PC-3 (cell line): Measurements from ENCODE around the gene FNDC10.

Source experiments
- EZH2 ChIP-seq: fragments of 300-600 bp; sonication (generic); IDR thresholded peaks from one replicate; pipeline ENCODE4 v1.6.1; 2017; ENCODE audit warnings: antibody characterized with exemption, mild to moderate bottlenecking, low read length; ENCODE audit not compliant: unreplicated experiment
- TF ChIP-seq, protein P1 (sequence below): fragments of 300-600 bp; sonication (generic); conservative IDR thresholded peaks from 2 replicates; pipeline ENCODE4 v1.5.1; 2017; ENCODE audit warnings: antibody characterized with exemption, low read depth, mild to moderate bottlenecking, low read length

DNA sequence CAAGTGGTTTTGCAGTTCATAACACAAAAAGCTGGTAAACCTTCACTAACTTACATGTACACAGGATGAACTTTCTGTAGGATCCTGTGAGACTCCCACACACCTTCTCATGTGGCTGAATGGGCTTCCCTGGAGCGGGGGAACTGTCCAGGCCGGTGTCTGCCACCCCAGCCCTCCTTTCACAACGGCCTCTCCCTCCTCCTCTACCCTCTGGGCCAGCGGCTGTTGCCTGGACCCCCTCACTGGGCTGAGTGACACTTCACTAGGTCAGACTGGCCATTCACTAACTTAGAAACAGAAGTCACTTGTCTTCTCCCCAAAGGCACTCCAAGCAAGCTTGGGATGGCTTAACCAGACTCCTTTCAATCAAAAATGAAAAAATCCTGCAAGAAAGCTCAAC, 41.3 kb downstream of the FNDC10 start:
- TF ChIP-seq, protein P1, sequence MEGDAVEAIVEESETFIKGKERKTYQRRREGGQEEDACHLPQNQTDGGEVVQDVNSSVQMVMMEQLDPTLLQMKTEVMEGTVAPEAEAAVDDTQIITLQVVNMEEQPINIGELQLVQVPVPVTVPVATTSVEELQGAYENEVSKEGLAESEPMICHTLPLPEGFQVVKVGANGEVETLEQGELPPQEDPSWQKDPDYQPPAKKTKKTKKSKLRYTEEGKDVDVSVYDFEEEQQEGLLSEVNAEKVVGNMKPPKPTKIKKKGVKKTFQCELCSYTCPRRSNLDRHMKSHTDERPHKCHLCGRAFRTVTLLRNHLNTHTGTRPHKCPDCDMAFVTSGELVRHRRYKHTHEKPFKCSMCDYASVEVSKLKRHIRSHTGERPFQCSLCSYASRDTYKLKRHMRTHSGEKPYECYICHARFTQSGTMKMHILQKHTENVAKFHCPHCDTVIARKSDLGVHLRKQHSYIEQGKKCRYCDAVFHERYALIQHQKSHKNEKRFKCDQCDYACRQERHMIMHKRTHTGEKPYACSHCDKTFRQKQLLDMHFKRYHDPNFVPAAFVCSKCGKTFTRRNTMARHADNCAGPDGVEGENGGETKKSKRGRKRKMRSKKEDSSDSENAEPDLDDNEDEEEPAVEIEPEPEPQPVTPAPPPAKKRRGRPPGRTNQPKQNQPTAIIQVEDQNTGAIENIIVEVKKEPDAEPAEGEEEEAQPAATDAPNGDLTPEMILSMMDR, result no peak
- TF ChIP-seq EZH2, result no peak
